ENCODE measurements around the gene ANKS3.

ANKS3 gene

GRCh38 chr16:4682616-4683254, 51.3 kb downstream of the ANKS3 start:
- DNase-seq, result peak; percentile 31

DNA sequence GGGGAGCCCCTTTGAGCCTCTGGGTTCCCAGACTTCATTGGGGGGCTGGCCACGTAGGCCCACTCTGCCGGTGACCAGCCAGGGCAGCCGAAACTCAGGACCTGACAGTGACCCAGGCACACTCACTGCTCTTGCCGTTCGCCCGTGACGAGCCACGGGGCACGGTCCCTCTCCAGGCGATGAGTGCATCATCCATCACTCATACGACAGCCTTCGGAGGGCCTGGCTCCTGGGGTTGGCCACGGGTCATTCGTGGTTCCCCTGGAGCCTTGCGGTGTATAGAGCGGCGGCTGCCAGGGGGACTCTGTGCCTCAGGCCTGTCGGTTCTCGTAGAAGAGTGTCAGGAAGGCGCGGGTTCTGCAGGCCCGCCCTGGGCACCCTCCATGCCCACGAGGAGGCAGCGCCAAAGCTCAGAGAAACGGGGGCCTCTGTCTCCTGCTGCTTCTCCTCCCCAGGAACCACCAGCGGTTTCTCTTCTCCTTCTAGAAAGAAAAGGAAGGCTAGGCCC, 51.9 kb downstream of the ANKS3 start:
- DNase-seq, result no peak

GRCh38 chr16:4681471-4682083, 52.5 kb downstream of the ANKS3 start:
- DNase-seq, result no peak

DNA sequence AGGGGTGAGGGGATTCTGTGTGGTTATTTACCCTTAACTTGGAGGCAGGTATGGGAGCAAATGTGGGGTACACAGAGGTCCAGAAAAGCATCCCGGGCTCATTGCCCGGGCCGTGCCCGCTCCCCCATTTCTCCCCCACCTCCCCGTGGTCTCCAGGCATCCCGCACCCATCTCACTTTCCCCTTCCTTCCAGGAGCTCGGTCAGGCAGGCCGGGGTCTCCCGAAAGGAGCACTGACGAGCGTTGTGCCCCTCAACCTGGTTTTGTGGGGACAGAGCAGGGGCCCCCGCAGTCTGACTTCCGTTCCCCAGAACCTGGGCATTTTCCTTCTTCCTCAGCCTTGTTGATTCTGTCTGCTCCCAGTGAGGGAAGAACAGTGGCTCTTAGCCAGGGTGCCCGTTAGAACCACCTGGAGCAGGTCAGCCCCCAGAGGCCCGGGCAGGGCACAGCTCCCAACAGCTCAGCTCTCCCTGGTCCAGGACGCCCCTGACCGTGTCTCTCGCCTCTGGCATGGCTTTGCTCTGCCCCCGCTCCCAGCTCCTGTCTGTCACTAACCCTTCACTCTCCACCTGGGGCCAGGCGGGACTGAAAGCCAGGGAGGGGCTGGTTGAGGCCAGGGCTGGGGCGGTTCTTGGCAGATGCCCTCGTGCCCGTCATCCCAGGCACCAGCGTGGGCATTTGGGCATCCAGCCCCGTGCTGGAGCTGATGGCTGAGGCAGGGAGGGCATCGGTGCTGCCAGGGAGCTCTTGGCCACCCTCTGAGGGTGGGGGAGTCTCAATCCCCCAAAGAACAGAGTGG, 53.2 kb downstream of the ANKS3 start:
- no peak for DNase-seq

GRCh38 chr16:4679850-4680636, 54.0 kb downstream of the ANKS3 start:
- DNase-seq, result peak; percentile 27

DNA sequence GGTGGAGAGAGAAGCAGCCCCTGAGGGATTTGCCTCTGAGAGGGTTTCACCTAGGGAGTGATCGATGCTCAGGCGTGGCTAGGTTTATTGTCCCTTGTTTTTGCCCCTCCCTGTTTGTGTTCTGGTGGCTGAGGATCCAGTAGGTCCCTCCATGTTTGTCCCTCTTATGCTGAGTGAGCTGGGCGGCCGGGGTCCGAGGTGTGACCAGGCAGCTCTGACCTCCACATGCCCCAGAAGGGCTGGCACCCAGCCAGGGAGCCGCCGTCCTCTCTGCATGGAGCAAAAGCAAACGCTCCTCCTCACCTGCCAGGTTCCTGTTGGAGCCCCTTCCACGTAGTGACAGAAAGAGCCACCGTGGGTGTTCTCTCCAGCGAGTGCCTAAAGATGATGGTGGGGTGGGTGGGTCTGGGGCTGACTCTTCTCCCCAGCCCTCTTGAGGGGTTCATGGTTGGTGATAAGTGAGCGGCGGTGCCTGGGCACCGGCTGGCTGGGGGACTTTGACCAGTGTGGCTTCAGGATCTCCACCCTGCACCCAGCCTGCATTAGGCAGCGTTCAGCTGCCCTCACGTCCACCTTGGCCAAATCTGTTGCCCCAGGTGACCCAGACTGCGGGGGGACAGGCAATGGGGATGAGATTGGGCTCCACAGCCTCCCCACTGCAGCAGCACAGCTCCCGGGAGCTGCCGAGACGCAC, 54.8 kb downstream of the ANKS3 start:
- no peak for DNase-seq

GRCh38 chr16:4678596-4678995, 55.5 kb downstream of the ANKS3 start:
- no peak for DNase-seq

DNA sequence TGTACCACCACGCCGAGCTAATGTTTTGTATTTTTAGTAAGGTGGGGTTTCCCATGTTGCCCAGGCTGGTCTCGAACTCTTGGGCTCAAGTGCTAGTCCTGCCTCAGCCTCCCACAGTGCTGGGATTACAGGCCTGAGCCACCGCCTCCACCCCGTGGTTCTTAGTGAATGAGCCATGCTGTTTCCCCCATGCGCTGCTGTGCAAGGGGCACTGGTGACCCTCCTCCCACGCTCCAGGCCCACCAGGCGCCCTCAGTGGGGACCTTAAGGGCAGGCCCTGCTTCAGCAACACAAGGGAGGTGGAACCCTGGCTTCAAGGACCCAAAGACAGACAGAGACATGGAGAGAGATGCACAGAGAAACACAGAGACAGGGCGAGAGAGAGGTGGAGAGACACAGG, 56.1 kb downstream of the ANKS3 start:
- DNase-seq, result no peak

DNA sequence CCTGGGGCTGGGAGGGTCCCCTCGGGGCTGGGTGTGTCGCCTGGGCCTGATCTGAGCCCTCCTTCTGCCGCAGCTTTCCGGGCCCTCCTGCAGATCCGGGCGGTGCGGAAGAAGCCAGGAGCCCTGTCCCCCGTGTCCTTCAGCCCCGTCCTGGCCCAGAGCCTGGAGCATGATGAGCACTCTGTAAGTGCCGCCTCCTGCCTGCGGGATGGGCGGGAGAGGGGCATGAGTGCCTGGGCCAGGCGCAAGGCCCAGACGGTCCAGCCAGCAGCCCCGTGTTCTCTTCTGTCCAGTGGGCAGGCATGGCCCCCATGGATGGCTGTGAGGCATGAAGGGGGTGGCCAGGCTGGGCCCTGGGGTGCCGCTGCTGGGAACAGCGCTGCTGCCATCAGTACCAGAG, 56.7 kb downstream of the ANKS3 start:
- no peak for DNase-seq

DNA sequence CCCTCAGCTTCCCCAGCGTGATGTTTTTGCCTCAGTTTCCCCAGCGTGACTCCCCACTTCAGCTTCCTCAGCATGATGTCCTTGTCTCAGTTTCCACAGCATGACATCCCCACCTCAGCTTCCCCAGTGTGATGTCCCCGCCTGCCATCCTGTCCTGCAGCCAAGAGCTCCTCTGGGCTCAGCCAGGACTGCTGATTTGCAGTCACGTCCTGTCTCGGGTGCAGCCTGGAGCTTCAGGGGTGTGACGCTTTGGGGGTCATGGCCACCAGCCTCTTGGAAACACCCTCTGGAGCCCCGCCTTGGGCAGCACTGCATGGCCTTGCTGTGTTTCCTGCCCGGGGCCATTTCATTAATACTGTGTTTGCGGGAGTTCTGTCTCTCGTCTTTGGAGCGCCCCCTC, 57.2 kb downstream of the ANKS3 start:
- no peak for DNase-seq

- DNase-seq, result no peak
These were observed 57.9 kb downstream of the ANKS3 start for GRCh38 chr16:4675864-4676786.

GRCh38 chr16:4674926-4675530, 59.0 kb downstream of the ANKS3 start:
- DNase-seq, result no peak

DNA sequence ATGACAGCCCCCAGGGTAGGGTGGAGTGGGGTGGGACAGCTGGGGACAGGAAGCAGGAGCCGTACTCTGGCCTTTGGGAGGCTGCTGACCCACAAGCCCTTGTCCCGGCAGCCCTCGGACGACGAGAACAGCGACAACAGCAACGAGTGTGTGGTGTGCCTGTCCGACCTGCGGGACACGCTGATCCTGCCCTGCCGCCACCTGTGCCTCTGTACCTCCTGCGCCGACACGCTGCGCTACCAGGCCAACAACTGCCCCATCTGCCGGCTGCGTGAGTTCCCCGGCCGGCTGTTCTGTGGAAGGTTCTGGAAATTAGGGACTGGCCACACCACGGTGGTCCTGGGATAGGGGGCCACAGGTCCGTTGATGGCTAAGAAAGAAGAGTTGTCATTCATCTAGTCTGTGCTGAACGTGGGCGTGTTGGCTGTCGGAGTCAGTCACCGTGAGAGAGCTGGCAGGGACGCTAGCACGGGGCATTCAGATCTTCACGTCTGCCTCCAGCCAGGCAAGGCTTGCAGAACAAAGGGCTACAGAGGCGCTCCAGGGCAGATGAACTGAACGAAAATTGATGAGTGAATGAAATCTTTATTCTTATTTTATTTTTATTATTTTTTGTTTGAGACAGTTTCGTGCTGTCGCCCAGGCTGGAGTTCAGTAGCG, 60.6 kb downstream of the ANKS3 start:
- no peak for DNase-seq

DNA sequence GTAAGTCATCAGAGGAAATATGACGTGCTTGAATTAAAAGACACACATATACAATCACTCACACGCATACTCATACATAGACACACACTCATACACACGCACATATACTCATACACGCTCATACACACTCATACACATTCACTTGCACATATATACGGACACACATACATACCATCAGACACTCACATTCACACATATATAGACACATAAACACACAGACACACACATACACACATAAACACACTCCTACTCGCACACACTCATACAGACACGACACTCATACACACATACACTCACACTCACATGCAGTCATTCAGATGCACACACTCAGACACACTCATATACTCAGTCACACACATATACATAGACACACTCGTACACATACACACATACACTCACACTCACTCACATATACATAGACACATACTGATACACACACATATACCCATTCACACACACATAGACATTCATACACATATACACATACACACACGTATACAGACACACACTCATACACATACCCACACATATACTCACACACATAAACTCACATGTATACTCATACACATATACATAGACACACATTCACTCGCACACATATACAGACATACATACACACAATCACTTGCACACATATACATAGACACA, 65.6 kb downstream of the ANKS3 start:
- no peak for DNase-seq

DNA sequence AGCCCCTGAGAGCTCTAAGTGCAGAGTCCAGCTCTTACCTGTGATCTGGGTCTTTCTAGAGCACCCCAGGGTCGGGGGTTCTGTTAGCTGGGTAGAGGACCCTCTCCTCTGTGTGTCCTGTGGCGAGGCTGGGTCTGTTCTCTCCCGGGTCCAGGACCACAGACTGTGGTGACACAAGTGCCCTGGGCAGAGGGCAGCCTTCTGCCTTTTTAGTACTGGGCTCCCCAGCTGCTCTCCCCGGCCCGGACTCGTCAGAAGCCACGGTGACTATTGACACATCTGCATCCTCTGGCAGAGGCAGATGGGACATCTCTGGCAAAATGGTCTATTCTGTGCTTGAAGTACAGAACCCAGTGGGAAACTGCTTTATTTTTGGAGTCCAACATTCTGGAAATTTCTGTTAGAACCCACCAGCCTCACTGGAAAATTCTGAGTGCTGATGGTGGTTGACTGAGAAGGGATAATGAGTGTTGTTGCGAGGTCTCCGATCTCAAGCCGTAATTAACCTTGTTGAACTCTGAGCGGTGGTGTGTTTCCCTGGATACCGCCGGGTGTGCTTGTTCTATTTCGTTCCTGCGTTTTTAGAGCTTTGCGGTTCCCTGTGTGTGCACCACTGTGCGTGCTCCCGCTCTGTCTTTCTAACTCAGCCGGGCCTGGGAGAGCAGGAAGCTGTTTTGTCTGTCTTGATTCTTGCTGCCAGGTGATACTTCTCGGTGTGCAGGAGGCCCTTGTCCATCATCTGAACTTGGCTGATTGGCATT, 66.7 kb downstream of the ANKS3 start:
- no peak for DNase-seq

- DNase-seq, result no peak
These were observed 67.4 kb downstream of the ANKS3 start for GRCh38 chr16:4666537-4667202.

DNA sequence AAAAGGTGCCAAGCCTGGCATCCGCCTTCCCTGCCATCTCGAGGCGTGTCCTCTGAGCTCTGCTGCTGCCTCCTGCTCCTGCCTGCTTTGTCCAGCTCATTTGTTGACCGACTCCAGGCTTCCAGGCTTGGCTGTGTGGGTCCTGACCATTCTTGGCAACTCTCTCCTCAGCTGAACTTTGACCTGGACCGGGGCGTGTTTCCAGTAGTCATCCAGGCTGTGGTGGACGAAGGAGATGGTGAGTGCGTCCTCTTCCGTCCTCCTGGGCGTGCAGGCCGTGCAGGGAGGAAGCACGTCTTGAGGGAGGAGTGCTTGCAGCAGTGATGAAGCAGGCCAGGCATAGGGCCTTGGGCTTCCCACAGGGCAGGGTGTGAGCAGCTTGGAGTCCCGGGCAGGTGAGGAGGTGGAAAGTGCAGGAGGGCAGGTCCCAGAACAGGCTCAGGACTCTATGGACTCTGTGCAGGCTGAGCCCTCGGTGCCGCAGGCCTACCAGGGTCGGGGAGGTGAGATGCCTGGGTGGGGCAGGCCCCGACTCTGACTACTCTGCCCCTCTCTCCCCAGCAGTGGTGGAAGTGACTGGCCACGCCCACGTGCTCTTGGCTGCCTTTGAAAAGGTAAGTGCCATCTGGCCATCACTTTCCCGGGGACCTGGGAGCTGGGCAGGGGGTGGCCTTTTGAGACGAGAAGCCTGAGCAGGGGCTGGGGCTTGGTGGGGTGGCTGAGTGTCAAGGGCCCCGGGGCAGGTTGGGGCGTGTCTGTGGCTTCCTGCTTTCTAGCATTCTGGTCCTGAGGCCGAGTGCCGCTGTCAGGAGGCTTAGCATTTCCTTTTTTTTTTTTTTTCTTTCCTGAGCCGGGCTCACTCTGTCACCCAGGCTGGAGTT, 69.3 kb downstream of the ANKS3 start:
- DNase-seq, result no peak

Measured in fibroblast of skin of right biceps (primary cell).